Measurements from ENCODE around the gene ATOSB. TPM values are rescaled to one million over a fixed set of nuclear protein-coding genes. Genes with fewer than 3 reads are reported as not detected.

ATOSB gene
- total and polyA plus RNA-seq, 9 of the 15 experiments (the other 6 are each of a cell fraction or from before 2014, with no cell fraction given): 0.45 to 8.0 (median 4.2) TPM

- TF ChIP-seq, protein P1, sequence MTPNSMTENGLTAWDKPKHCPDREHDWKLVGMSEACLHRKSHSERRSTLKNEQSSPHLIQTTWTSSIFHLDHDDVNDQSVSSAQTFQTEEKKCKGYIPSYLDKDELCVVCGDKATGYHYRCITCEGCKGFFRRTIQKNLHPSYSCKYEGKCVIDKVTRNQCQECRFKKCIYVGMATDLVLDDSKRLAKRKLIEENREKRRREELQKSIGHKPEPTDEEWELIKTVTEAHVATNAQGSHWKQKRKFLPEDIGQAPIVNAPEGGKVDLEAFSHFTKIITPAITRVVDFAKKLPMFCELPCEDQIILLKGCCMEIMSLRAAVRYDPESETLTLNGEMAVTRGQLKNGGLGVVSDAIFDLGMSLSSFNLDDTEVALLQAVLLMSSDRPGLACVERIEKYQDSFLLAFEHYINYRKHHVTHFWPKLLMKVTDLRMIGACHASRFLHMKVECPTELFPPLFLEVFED (CRISPR knock-in tag; conservative IDR thresholded peaks at IDR 0.05): 0 out of 2 replicates have a peak, but pooled peaks have one; percentile 44
- TF ChIP-seq NFYB (IDR thresholded peaks at IDR 0.05; ENCODE audit: extremely low read depth, insufficient read length) (no peak), ZNF79 (CRISPR knock-in tag; IDR thresholded peaks at IDR 0.05; ENCODE audit: low read depth) (no peak), ELK3 (CRISPR knock-in tag; IDR thresholded peaks at IDR 0.05) (no peak), CHD2 (IDR thresholded peaks at IDR 0.05; ENCODE audit: low read depth, low read length) (no peak), JUN (IDR thresholded peaks at IDR 0.05; ENCODE audit: borderline replicate concordance, low read depth, low read length) (no peak), JUN (CRISPR knock-in tag; IDR thresholded peaks at IDR 0.05; ENCODE audit: borderline replicate concordance) (no peak), SUPT5H (IDR thresholded peaks at IDR 0.05) (peak; percentile 51; the same call in 1 of the 2 replicates), FOS (IDR thresholded peaks at IDR 0.05; ENCODE audit: extremely low read depth, insufficient read length) (no peak), RBM39 (optimal IDR thresholded peaks at IDR 0.05; ENCODE audit: low read depth, low read length) (no peak), BDP1 (IDR thresholded peaks at IDR 0.05; ENCODE audit: insufficient read depth, insufficient read length) (no peak)
These were observed 60.6 kb downstream of the ATOSB start (continued) for GRCh38 chr9:35054871-35055644.
